ENCODE data around the gene MLPH. TPM values are rescaled to one million over a fixed set of nuclear protein-coding genes. Genes with fewer than 3 reads are reported as not detected.

The MLPH gene
- total RNA-seq, 1 experiment from 2014 or later, result 237 TPM

DNA sequence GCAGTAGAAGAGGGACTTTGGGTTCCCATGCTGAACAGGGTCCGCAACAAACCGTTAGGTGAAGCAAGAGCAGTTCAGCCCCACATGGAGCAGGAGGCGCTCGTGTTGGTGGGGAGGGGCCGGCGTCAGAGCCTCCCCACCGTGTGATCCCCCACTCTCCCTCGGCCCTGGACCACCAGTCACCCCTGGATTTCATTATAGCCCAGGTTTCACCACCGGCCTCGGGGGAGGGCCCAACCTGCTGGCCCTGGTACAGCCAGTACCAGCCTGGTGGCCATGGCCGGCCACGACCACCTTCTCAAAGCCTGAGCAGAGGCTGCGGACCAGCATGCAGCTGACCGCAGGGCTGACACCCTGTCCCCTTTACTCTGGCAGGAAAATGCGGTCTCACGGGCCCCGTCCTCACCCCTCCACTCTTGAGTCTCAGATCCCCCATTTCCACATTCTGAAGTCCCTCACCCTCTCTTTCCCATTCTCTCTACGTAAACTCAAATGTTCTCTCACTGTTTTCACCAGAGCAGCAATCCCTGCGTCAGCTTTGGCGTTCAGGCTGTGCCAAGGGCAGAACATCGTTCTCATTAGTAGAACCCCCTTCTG lies 8.6 kb downstream of the MLPH start:
- BruUV-seq (replicated peaks), result no TSS peak
- Histone ChIP-seq H3K36me3 (ENCODE audit: low read depth) (peaks cover 86% of the 10 kb centered on the region), H3K4me2 (no peak overlapping the region), H3K9me2 (ENCODE audit: insufficient read depth) (no peaks in the 10 kb centered on the region), H3K4me3 (no peak overlapping the region), H3K27me3 (ENCODE audit: insufficient read depth, low read depth) (no peaks in the 10 kb centered on the region), H4K20me1 (ENCODE audit: insufficient read depth) (no peaks in the 10 kb centered on the region), H3K27ac (peak overlapping the region; percentile 93), H3K9me3 (ENCODE audit: insufficient read depth, low read depth) (peaks cover 15% of the 10 kb centered on the region), H3F3A (ENCODE audit: insufficient read depth, low read depth) (peaks cover 64% of the 10 kb centered on the region), H2AFZ (no peak overlapping the region), H3K4me1 (replicated peaks; ENCODE audit: insufficient read depth) (peaks cover 71% of the 10 kb centered on the region), H3K79me2 (ENCODE audit: low read depth) (peaks cover 84% of the 10 kb centered on the region)
- CTCF ChIA-PET, result no interaction called here
- no peak for DNase-seq
- intact Hi-C loops (cut with micrococcal nuclease; ENCODE audit: unreplicated experiment), result no loop called here
- POLR2A ChIA-PET (ENCODE audit: unreplicated experiment), result no interaction called here
- TF ChIP-seq, protein P1, sequence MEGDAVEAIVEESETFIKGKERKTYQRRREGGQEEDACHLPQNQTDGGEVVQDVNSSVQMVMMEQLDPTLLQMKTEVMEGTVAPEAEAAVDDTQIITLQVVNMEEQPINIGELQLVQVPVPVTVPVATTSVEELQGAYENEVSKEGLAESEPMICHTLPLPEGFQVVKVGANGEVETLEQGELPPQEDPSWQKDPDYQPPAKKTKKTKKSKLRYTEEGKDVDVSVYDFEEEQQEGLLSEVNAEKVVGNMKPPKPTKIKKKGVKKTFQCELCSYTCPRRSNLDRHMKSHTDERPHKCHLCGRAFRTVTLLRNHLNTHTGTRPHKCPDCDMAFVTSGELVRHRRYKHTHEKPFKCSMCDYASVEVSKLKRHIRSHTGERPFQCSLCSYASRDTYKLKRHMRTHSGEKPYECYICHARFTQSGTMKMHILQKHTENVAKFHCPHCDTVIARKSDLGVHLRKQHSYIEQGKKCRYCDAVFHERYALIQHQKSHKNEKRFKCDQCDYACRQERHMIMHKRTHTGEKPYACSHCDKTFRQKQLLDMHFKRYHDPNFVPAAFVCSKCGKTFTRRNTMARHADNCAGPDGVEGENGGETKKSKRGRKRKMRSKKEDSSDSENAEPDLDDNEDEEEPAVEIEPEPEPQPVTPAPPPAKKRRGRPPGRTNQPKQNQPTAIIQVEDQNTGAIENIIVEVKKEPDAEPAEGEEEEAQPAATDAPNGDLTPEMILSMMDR (conservative IDR thresholded peaks at IDR 0.05), result no peak
- TF ChIP-seq EZH2 (IDR thresholded peaks at IDR 0.05; ENCODE audit: low read depth), result no peak

DNA sequence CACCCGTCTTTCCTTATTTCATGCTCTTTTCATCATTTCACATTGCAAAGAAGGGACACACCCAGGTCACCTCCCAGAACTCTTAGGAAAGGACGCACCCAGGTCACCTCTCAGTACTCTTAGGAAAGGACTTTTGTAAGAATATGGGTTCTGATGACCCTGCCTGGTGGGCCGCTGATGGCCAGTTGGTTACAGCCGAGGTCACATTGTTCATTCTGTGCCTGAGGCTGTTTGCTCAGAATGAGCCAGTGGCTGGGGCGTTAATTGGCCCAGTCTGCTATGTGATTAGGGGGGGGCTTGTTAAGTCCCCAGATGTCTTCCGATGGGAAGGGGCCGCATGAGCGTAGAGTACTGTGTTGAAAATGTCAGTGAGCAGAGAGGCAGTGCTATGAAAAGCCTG lies 9.4 kb downstream of the MLPH start:
- BruUV-seq (replicated peaks), result no TSS peak
- no peak overlapping the region for H3K4me2 ChIP-seq
- peaks cover 63% of the 10 kb centered on the region for H3F3A ChIP-seq (ENCODE audit: insufficient read depth, low read depth)
- H3K4me1 ChIP-seq (replicated peaks; ENCODE audit: insufficient read depth), result peaks cover 68% of the 10 kb centered on the region
- peaks cover 78% of the 10 kb centered on the region for H3K36me3 ChIP-seq (ENCODE audit: low read depth)
- no peaks in the 10 kb centered on the region for H3K9me2 ChIP-seq (ENCODE audit: insufficient read depth)
- H2AFZ ChIP-seq, result no peak overlapping the region
- H3K27ac ChIP-seq, result peak overlapping the region; percentile 93
- H3K27me3 ChIP-seq (ENCODE audit: insufficient read depth, low read depth), result no peaks in the 10 kb centered on the region
- DNase-seq, result no peak
- ChIA-PET CTCF (no interaction called here), POLR2A (ENCODE audit: unreplicated experiment) (no interaction called here)
- TF ChIP-seq, protein P1 (conservative IDR thresholded peaks at IDR 0.05), result no peak
- no peak for TF ChIP-seq EZH2 (IDR thresholded peaks at IDR 0.05; ENCODE audit: low read depth)
- peaks cover 7% of the 10 kb centered on the region for H3K9me3 ChIP-seq (ENCODE audit: insufficient read depth, low read depth)
- no peak overlapping the region for H3K4me3 ChIP-seq
- H4K20me1 ChIP-seq (ENCODE audit: insufficient read depth), result no peaks in the 10 kb centered on the region
- intact Hi-C loops (cut with micrococcal nuclease; ENCODE audit: unreplicated experiment), result no loop called here
- H3K79me2 ChIP-seq (ENCODE audit: low read depth), result peaks cover 76% of the 10 kb centered on the region

DNA sequence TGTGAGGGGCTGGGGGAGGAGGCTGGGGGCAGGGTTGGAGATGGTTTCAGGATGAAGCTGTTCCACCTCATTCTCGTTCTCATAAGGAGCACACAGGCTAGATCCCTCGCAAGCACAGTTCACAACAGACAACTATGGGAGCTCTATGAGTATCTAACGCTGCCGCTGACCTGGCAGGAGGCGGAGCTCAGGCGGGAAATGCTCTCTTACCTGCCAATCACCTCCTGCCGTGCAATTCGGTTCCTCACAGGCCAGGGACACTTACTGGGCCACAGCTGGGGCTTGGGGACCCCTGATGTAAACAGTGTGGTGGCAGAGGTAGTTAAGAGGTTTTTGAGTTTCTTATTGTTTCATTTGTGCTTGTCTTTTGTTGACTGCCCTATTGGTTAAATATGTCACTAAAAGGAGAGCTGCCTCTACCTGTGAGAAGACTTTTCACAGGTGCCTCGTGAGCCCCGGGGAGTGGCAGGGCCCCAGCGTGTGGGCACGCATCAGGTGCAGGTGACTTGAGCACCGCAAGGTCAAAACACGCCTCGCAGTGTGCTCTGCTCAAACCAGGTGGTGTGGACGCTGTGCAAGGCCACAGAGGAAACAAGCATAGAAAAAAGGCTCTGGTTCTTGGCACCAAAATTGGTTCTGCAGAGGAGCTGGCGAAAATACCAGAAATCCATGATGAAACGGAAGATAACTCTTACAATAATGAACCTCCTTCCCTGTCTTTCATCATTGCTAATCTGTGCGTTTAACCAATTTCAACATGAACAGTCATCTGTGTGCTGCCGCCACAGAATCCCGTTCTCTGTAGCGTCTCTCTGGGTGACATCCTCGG lies 10.2 kb downstream of the MLPH start:
- TF ChIP-seq EZH2 (IDR thresholded peaks at IDR 0.05; ENCODE audit: low read depth), result no peak
- TF ChIP-seq, protein P1 (conservative IDR thresholded peaks at IDR 0.05), result no peak
- Histone ChIP-seq H3K4me2 (no peak overlapping the region), H3K27ac (peak overlapping the region; percentile 93)

More for the DNA sequence above, 10.2 kb downstream of the MLPH start:
- no peak for DNase-seq
- ChIA-PET CTCF (interaction anchor here (0.6 to 1.1 kb wide), 2 partner anchors 8 to 16 kb away, joined by 3 to 4 read pairs; no protein-coding TSS in a partner anchor), POLR2A (ENCODE audit: unreplicated experiment) (interaction anchor here (0.6 kb wide), 1 partner anchor 329 kb away, joined by 4 read pairs; no protein-coding TSS in a partner anchor)
- H3K9me2 ChIP-seq (ENCODE audit: insufficient read depth), result no peaks in the 10 kb centered on the region
- H4K20me1 ChIP-seq (ENCODE audit: insufficient read depth), result no peaks in the 10 kb centered on the region
- no peaks in the 10 kb centered on the region for H3K9me3 ChIP-seq (ENCODE audit: insufficient read depth, low read depth)
- peaks cover 73% of the 10 kb centered on the region for H3K79me2 ChIP-seq (ENCODE audit: low read depth)
- H2AFZ ChIP-seq, result no peak overlapping the region
- no peaks in the 10 kb centered on the region for H3K27me3 ChIP-seq (ENCODE audit: insufficient read depth, low read depth)
- peaks cover 66% of the 10 kb centered on the region for H3F3A ChIP-seq (ENCODE audit: insufficient read depth, low read depth)
- H3K4me1 ChIP-seq (replicated peaks; ENCODE audit: insufficient read depth), result peaks cover 68% of the 10 kb centered on the region
- BruUV-seq (replicated peaks), result no TSS peak
- intact Hi-C loops (cut with micrococcal nuclease; ENCODE audit: unreplicated experiment), result no loop called here
- H3K36me3 ChIP-seq (ENCODE audit: low read depth), result peaks cover 76% of the 10 kb centered on the region
- no peak overlapping the region for H3K4me3 ChIP-seq

Measured in PC-9 (cell line).